ENCODE measurements around the gene GCN1. TPM values are rescaled to one million over a fixed set of nuclear protein-coding genes. Genes with fewer than 3 reads are reported as not detected.

The GCN1 gene
- total RNA-seq, 1 donor from 2014 or later = 49.0 TPM

GRCh38 chr12:120156315-120157259 is 37.9 kb downstream of the GCN1 start:
- Histone ChIP-seq H3K27me3 (no peaks in the 10 kb centered on the region), H3K27ac (no peak overlapping the region), H3K4me1 (no peaks in the 10 kb centered on the region), H3K4me3 (no peak overlapping the region), H3K36me3 (peaks cover 86 to 96% of the 10 kb centered on the region in 2 donors), H3K9me3 (no peaks in the 10 kb centered on the region)
- intact Hi-C loops (cut with DNase I) = no loop called here
- no peak for TF ChIP-seq CTCF (IDR thresholded peaks at IDR 0.05)
- no peak for DNase-seq (ENCODE audit: low spot score in 2 of 2)

- Histone ChIP-seq H3K27ac (no peak overlapping the region), H3K9me3 (no peaks in the 10 kb centered on the region), H3K27me3 (no peaks in the 10 kb centered on the region), H3K36me3 (peaks cover 86 to 96% of the 10 kb centered on the region in 2 donors), H3K4me3 (no peak overlapping the region), H3K4me1 (no peaks in the 10 kb centered on the region)
- no peak for DNase-seq (ENCODE audit: low spot score in 2 of 2)
- intact Hi-C loops (cut with DNase I) = no loop called here
- TF ChIP-seq CTCF (IDR thresholded peaks at IDR 0.05) = no peak
Observed at GRCh38 chr12:120155072-120155471, 39.4 kb downstream of the GCN1 start.

- no peak for DNase-seq (ENCODE audit: low spot score in 2 of 2)
- H3K27me3 ChIP-seq = no peaks in the 10 kb centered on the region
- intact Hi-C loops (cut with DNase I) = no loop called here
- no peak overlapping the region for H3K4me3 ChIP-seq
- peaks cover 90 to 95% of the 10 kb centered on the region in 2 donors for H3K36me3 ChIP-seq
- no peak overlapping the region for H3K27ac ChIP-seq
- TF ChIP-seq CTCF (IDR thresholded peaks at IDR 0.05) = no peak
- no peaks in the 10 kb centered on the region for H3K4me1 ChIP-seq
- H3K9me3 ChIP-seq = no peaks in the 10 kb centered on the region
Observed at GRCh38 chr12:120150919-120151525, 43.5 kb downstream of the GCN1 start.

- no peak overlapping the region for H3K4me3 ChIP-seq
- H3K36me3 ChIP-seq = peaks cover 89 to 94% of the 10 kb centered on the region in 2 donors
- no peak for DNase-seq (ENCODE audit: low spot score in 2 of 2)
- intact Hi-C loops (cut with DNase I) = no loop called here
- H3K27me3 ChIP-seq = no peaks in the 10 kb centered on the region
- no peaks in the 10 kb centered on the region for H3K4me1 ChIP-seq
- TF ChIP-seq CTCF (IDR thresholded peaks at IDR 0.05) = no peak
- no peak overlapping the region for H3K27ac ChIP-seq
- H3K9me3 ChIP-seq = no peaks in the 10 kb centered on the region
Observed at GRCh38 chr12:120148011-120148410, 46.5 kb downstream of the GCN1 start.

GRCh38 chr12:120145164-120145563 is 49.4 kb downstream of the GCN1 start:
- peaks cover 95 to 96% of the 10 kb centered on the region in 2 donors for H3K36me3 ChIP-seq
- no peak for DNase-seq (ENCODE audit: low spot score in 2 of 2)
- H3K27me3 ChIP-seq = no peaks in the 10 kb centered on the region
- TF ChIP-seq CTCF (IDR thresholded peaks at IDR 0.05) = no peak
- H3K27ac ChIP-seq = no peak overlapping the region
- H3K4me3 ChIP-seq = no peak overlapping the region
- intact Hi-C loops (cut with DNase I) = no loop called here
- no peaks in the 10 kb centered on the region for H3K4me1 ChIP-seq
- H3K9me3 ChIP-seq = no peaks in the 10 kb centered on the region

Data from ascending aorta (tissue), 2 donors.